IPS-18c (cell line): Measurements from ENCODE around the gene TCF4.

Experiments
- H3K4me3 ChIP-seq: 2 replicates; pipeline ENCODE4 v1.7.0; 2013; ENCODE audit warnings: low read depth, mild to moderate bottlenecking, low read length, moderate library complexity; ENCODE audit not compliant: insufficient read depth
- H3K9me3 ChIP-seq: one replicate; pipeline ENCODE4 v1.6.1; 2013; ENCODE audit warnings: mild to moderate bottlenecking, low read length, moderate library complexity; ENCODE audit not compliant: control insufficient read depth, insufficient read depth

Gene TCF4

GRCh38 chr18:55403421-55403949 lies 184.5 kb downstream of the TCF4 start:
- H3K9me3 ChIP-seq: no peaks in the 10 kb centered on the region
- no peak overlapping the region for H3K4me3 ChIP-seq

- H3K9me3 ChIP-seq: no peaks in the 10 kb centered on the region
- no peak overlapping the region for H3K4me3 ChIP-seq
Measured at GRCh38 chr18:55402731-55403405, 185.1 kb downstream of the TCF4 start.

- Histone ChIP-seq H3K4me3 (no peak overlapping the region), H3K9me3 (no peaks in the 10 kb centered on the region)
Measured at GRCh38 chr18:55401638-55402191, 186.3 kb downstream of the TCF4 start.

DNA sequence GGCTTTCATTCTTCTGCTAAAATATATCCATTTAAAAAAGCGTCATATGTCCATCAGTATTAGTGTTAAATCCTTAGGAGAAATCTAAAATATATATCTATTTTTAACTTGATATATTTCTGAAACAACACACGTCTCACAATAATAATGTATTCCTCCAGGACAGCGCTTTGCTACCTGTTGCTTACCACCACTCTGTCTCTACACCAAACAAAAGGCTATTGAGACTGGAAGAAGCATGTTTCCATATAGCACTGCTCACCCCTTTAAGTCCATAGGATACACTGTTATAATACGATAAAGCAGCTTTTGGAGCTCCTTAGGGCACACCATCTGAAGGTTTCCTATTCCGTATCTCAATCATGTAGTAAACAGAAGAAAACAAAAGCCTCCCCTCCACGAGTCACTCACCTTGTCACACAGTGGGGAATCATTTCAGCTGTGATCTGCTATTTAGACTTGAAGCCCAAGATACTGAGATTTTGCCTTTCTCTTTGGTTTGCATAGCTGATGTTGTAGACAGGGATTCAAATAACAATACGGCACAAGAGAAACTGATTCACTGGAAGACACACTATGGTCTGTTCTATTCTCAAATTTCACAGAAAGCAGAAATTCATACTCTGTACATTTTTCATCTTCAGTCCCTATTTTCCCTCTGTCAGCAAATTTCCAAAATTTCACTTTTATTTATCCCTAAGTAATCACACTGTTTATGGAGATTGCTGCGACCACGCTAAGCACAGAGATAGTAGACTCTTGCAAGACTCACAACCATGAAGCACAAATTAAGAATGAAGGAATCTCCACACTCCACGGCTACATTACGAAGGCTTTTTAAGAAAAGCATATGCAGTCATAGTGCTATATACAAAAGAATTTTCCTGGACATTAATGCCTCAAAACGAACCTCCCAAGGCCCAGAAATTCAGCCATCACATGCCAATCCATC lies 187.1 kb downstream of the TCF4 start:
- H3K9me3 ChIP-seq: no peaks in the 10 kb centered on the region

DNA sequence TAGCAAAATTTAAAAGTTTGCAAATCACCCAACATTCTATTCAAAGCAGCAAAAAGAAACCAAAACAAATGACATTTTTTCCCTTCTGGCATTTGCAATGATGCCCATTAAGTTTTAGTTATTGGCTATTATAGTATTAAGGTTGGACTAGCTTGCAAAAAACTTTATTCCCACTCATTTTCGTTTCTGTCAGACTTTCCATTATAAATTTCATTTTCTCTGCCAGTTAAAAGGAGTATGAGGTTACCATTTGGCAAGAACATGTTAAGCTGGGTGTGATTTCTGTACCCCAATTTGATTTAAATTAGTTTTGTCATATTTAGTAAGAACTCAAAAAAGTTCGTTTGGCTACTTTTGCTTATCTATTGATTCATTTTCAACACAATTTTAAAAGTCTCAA lies 187.9 kb downstream of the TCF4 start:
- Histone ChIP-seq H3K9me3 (no peaks in the 10 kb centered on the region), H3K4me3 (no peak overlapping the region)

More for the DNA sequence above, 187.1 kb downstream of the TCF4 start:
- no peak overlapping the region for H3K4me3 ChIP-seq

DNA sequence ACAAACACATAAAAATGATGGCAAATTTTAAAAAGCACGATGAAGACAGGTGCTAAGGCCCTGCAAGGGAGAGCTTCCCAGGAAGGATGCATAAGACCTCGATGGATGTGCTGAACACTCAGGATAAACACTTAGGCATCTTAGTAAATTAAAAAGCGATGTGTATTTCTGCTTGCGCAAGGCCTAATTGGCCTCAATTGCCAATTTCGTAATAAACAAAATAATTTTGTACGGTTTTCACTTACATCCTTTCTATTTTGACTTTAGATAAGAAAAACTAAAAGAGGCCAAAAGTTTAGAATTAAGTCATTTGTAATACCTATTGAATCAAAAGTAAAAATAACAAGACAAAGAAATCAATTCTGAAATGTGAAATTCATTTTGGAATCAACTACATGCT lies 189.1 kb downstream of the TCF4 start:
- Histone ChIP-seq H3K4me3 (no peak overlapping the region), H3K9me3 (no peaks in the 10 kb centered on the region)

- Histone ChIP-seq H3K9me3 (no peaks in the 10 kb centered on the region), H3K4me3 (no peak overlapping the region)
Measured at GRCh38 chr18:55396979-55397378, 191.0 kb downstream of the TCF4 start.

GRCh38 chr18:55396267-55396905 lies 191.6 kb downstream of the TCF4 start:
- no peaks in the 10 kb centered on the region for H3K9me3 ChIP-seq
- no peak overlapping the region for H3K4me3 ChIP-seq

GRCh38 chr18:55395799-55396198 lies 192.2 kb downstream of the TCF4 start:
- H3K9me3 ChIP-seq: no peaks in the 10 kb centered on the region
- no peak overlapping the region for H3K4me3 ChIP-seq

- Histone ChIP-seq H3K4me3 (no peak overlapping the region), H3K9me3 (no peaks in the 10 kb centered on the region)
Measured at GRCh38 chr18:55390898-55391297, 197.1 kb downstream of the TCF4 start.

GRCh38 chr18:55387139-55387984 lies 200.6 kb downstream of the TCF4 start:
- Histone ChIP-seq H3K4me3 (no peak overlapping the region), H3K9me3 (no peaks in the 10 kb centered on the region)

- Histone ChIP-seq H3K9me3 (no peaks in the 10 kb centered on the region), H3K4me3 (no peak overlapping the region)
Measured at GRCh38 chr18:55386545-55386944, 201.4 kb downstream of the TCF4 start.

DNA sequence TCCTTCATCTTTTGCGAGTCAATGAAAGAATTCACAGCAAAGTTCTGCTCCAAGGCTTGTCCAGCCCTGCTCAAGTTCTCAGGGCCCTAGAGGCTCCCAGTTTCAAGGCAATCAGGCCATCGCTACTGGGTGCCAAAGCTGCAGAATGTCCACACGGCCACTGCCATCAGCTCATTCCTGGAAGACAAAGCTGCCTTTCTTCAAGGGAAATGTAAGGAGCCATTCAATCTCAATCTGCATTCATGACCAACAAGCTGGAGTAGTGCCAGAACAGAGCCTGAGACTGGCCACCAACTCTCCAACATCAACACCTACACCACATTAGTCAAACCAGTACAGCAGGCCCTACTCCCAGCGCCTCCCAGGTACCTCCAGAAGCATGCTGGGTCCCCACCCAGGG lies 202.2 kb downstream of the TCF4 start:
- Histone ChIP-seq H3K4me3 (no peak overlapping the region), H3K9me3 (no peaks in the 10 kb centered on the region)

- H3K4me3 ChIP-seq: no peak overlapping the region
- H3K9me3 ChIP-seq: no peaks in the 10 kb centered on the region
Measured at GRCh38 chr18:55384551-55385275, 203.3 kb downstream of the TCF4 start.

DNA sequence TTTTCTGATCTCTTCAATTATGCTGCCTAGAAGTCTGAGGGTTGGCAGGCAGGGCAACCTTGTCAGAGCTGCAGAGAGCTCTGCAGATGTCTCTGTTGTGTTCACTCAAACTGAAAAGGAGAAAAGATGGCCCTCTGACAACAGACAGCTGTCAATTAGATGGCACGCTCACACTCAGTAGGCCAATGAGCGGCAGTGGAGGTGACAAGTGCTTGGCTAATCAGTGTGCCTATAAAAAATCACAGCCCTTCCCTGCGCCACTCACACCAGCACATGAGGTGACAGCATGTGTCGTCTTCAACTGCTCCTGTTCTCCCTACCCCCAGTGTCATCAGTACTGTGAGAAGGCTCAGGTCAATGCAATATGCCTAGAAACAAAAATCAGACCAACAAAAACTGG lies 203.9 kb downstream of the TCF4 start:
- H3K9me3 ChIP-seq: no peaks in the 10 kb centered on the region

GRCh38 chr18:55382277-55382805 lies 205.7 kb downstream of the TCF4 start:
- H3K9me3 ChIP-seq: no peaks in the 10 kb centered on the region
- H3K4me3 ChIP-seq: no peak overlapping the region

More for the DNA sequence above, 203.9 kb downstream of the TCF4 start:
- no peak overlapping the region for H3K4me3 ChIP-seq
